Lower leg skin (tissue), 3 donors: Measurements from ENCODE around the gene KIR2DL3.
"Not testable (repeated sequence)": the region's sequence is repeated elsewhere in the genome, so short reads cannot be mapped to it uniquely, and the experiment has no call there.

ENCODE experiments used
- POLR2A ChIP-seq, 2 donors: fragments of 450-650 bp; IDR thresholded peaks; one replicate each; pipeline ENCODE4 v1.6.1; 2016 to 2017; ENCODE audit warnings: antibody characterized with exemption in 2 of 2, mild to moderate bottlenecking in 1 of 2, moderate library complexity in 1 of 2
- TF ChIP-seq, protein P1 (sequence below), 3 donors: fragments of 450-650 bp; IDR thresholded peaks; one replicate each; pipeline ENCODE4 v1.5.1; 2016; ENCODE audit warnings: antibody characterized with exemption in 3 of 3, mild to moderate bottlenecking in 3 of 3, moderate library complexity in 2 of 3

GRCh38 chr19:54750276-54750675 is 12.0 kb downstream of the KIR2DL3 start:
- TF ChIP-seq, protein P1, sequence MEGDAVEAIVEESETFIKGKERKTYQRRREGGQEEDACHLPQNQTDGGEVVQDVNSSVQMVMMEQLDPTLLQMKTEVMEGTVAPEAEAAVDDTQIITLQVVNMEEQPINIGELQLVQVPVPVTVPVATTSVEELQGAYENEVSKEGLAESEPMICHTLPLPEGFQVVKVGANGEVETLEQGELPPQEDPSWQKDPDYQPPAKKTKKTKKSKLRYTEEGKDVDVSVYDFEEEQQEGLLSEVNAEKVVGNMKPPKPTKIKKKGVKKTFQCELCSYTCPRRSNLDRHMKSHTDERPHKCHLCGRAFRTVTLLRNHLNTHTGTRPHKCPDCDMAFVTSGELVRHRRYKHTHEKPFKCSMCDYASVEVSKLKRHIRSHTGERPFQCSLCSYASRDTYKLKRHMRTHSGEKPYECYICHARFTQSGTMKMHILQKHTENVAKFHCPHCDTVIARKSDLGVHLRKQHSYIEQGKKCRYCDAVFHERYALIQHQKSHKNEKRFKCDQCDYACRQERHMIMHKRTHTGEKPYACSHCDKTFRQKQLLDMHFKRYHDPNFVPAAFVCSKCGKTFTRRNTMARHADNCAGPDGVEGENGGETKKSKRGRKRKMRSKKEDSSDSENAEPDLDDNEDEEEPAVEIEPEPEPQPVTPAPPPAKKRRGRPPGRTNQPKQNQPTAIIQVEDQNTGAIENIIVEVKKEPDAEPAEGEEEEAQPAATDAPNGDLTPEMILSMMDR (IDR thresholded peaks at IDR 0.05), result not testable (repeated sequence)
- TF ChIP-seq POLR2A (IDR thresholded peaks at IDR 0.05), result not testable (repeated sequence)
